Measurements from ENCODE around the gene SLC25A1. TPM values are rescaled to one million over a fixed set of nuclear protein-coding genes. Genes with fewer than 3 reads are reported as not detected.

The SLC25A1 gene
- total and polyA plus RNA-seq, 2 of the 8 experiments (the other 6 are each of a cell fraction or from before 2014, with no cell fraction given) = 110 to 148 TPM

DNA sequence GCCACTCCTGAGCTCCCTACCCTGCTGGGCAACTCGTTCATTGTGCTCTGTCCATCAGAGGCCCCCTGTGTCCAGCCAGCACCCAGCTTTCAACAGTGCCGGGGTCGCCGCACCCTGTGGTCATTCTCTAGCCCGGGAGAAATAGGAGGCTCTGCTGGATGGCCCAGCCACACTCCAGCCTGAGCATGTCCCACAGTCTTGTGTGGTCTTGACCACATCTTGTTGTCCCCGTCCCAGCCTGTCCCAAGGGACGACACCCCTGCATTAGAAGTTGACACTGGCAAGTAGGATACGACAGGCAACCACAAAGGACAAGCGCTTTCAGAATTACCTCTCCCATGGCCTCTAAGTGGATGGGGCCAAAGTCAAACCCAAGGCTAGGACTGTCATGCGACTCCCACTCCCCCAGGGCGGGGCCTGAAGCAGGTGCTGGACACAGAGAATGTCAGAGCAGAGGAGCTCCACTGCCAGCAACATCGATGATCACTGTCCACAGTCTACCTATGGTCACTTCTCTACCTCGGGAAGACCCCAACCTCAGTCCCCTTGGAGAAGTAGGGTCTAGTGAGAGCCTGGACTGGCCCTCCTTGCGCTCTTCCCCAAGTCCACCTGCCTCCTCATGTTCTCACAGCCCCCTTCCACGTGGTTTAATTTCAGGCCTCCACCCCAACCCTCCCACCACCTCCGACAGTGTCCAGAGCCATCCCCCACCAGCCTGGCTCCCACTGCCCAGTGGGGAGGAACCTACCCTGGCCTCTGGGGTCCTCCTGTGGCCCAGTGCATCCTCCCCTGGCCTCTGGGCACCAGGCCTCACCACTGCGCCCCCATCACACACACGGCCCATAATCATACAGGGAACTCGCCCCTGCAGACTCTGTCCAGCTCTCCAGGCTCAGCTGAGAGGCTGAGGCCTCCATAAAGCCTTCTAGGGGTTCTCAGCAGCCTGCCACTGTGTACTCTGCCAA lies 51.9 kb downstream of the SLC25A1 start:
- Histone ChIP-seq H3K4me1 (replicated peaks in 1 of 4; ENCODE audit: control insufficient read depth in 3 of 4, insufficient read depth in 4 of 4, low read length in 3 of 4) (peaks cover 0 to 6% (median 2%) of the 10 kb centered on the region in 4 experiments; a peak in 3 of 7 replicates), H3K56ac (replicated peaks; ENCODE audit: insufficient read length, low read depth, low read length) (no peak overlapping the region), H2BK120ac (replicated peaks; ENCODE audit: low read depth, low read length) (no peak overlapping the region), H2AK5ac (ENCODE audit: low read depth, low read length) (no peak overlapping the region), H4K20me1 (replicated peaks in 1 of 2; ENCODE audit: control insufficient read depth in 1 of 2, insufficient read depth in 2 of 2, low read length in 2 of 2) (peaks cover 1 to 4% of the 10 kb centered on the region in 2 experiments), H2BK15ac (ENCODE audit: low read length) (no peak overlapping the region), H3K14ac (ENCODE audit: insufficient read length) (no peak overlapping the region), H4K5ac (ENCODE audit: insufficient read length, low read depth, low read length) (no peak overlapping the region), H2BK5ac (ENCODE audit: low read depth, low read length) (no peak overlapping the region), H3K79me2 (ENCODE audit: control insufficient read depth in 1 of 2, insufficient read depth in 2 of 2, low read length in 2 of 2) (peaks cover 0 to 1% of the 10 kb centered on the region in 2 experiments; a peak in 2 of 4 replicates), H3K23me2 (ENCODE audit: low read depth, low read length) (peaks cover 5% of the 10 kb centered on the region; the same call in 1 of the 2 replicates), H4K91ac (replicated peaks; ENCODE audit: insufficient read length, low read length) (no peak overlapping the region), H2BK12ac (ENCODE audit: low read depth, low read length) (no peak overlapping the region), H2BK20ac (ENCODE audit: low read length) (no peak overlapping the region), H3K23ac (ENCODE audit: insufficient read length) (no peak overlapping the region), H3K36me3 (ENCODE audit: control insufficient read depth in 2 of 4, insufficient read depth in 4 of 4, low read length in 3 of 4) (no peaks in the 10 kb centered on the region), H3K79me1 (ENCODE audit: low read depth, low read length) (no peaks in the 10 kb centered on the region), H3K27me3 (replicated peaks in 1 of 4; ENCODE audit: control insufficient read depth in 3 of 4, extremely low read depth in 1 of 4, insufficient read depth in 3 of 4, low read length in 3 of 4) (0 out of 7 replicates have a peak, but pooled peaks cover 0 to 2% (median under 1%) of the 10 kb centered on the region in 4 experiments), H3K18ac (ENCODE audit: extremely low read depth, low read length) (no peak overlapping the region), H3K27ac (ENCODE audit: low read depth, low read length) (no peak overlapping the region), H3K9me3 (ENCODE audit: insufficient read depth in 2 of 2, low read depth in 1 of 2, low read length in 1 of 2) (no peaks in the 10 kb centered on the region), H2AFZ (ENCODE audit: low read length) (no peak overlapping the region), H4K8ac (ENCODE audit: extremely low read depth, insufficient read depth, low read length) (no peak overlapping the region; the same call in 1 of the 2 replicates), H3K9ac (replicated peaks in 1 of 4; ENCODE audit: extremely low read depth in 1 of 4, low read depth in 3 of 4, low read length in 3 of 4) (no peak overlapping the region), H3K4me2 (ENCODE audit: insufficient read depth in 1 of 2, low read depth in 2 of 2, low read length in 2 of 2) (no peak overlapping the region), H3K4me3 (ENCODE audit: extremely low read depth in 1 of 4, insufficient read depth in 2 of 4, low read depth in 3 of 4, low read length in 4 of 4) (no peak overlapping the region), H3K4ac (replicated peaks; ENCODE audit: insufficient read length, low read depth, low read length) (no peak overlapping the region)
- DNase-seq (ENCODE audit: low read depth in 1 of 2, low spot score in 2 of 2) (no peak), FAIRE-seq (no peak)
- ChIA-PET CTCF (ENCODE audit: partially characterized antibody) (interaction anchor here (1.1 to 1.9 kb wide), 5 partner anchors 11 to 348 kb away, joined by 3 to 6 read pairs (median 3); partner anchors contain the start of gene ESS2), POLR2A (ENCODE audit: partially characterized antibody) (interaction anchor here (1.2 kb wide), 1 partner anchor 17 kb away, joined by 3 read pairs; no protein-coding TSS in a partner anchor)
- WGBS, 2 experiments (ENCODE audit: extremely low coverage in 1 of 2, insufficient coverage in 1 of 2, insufficient read length in 1 of 2, insufficient replicate concordance in 2 of 2, low coverage in 1 of 2, low lambda C conversion rate in 2 of 2, missing lambda C conversion rate in 1 of 2) = 94% methylated on average over 18 of the region's 19 CpGs; no CpG with 5 or more reads in 1 of the 2 experiments
- no peak for TF ChIP-seq TCF12 (IDR thresholded peaks at IDR 0.05; ENCODE audit: low read depth, low read length)
- no peak for TF ChIP-seq NANOG (IDR thresholded peaks at IDR 0.05; ENCODE audit: insufficient read depth, low read depth, low read length, poor library complexity, severe bottlenecking)
- TF ChIP-seq CBX5 (IDR thresholded peaks at IDR 0.05; ENCODE audit: low read depth, low read length) = no peak
- no peak for TF ChIP-seq TEAD4 (IDR thresholded peaks at IDR 0.05; ENCODE audit: low read depth, low read length)
- no peak for TF ChIP-seq SIX5 (IDR thresholded peaks at IDR 0.05; ENCODE audit: low read depth, low read length)
- TF ChIP-seq SIN3A (conservative IDR thresholded peaks at IDR 0.05 in 1 of 2, IDR thresholded peaks at IDR 0.05 in 1 of 2; ENCODE audit: low read depth in 1 of 2, low read length in 2 of 2) = no peak

Data from H1 (cell line).